Right renal cortex interstitium (tissue), 3 donors: ENCODE results near the gene PPP4C. TPM values are rescaled to one million over a fixed set of nuclear protein-coding genes. Genes with fewer than 3 reads are reported as not detected.
A peak's percentile ranks its signal among the peaks of the same experiment; 100 is the strongest.
"Not testable (repeated sequence)": the region's sequence is repeated elsewhere in the genome, so short reads cannot be mapped to it uniquely, and the experiment has no call there.

Source experiments
- DNase-seq, 3 donors: peaks; one replicate each; pipeline ENCODE4 v3.0.0-alpha.2; 2013; ENCODE audit warnings: low read depth in 3 of 3, low spot score in 2 of 3
- polyA plus RNA-seq, 3 donors: library from polyadenylated mRNA; unstranded; fragments of 120-200 nt; gene quantifications; one replicate each; pipeline ENCODE4 v1.2.1, GENCODE V29; 2013; ENCODE audit not compliant: insufficient read length in 3 of 3

Gene PPP4C
- polyA plus RNA-seq, 3 donors: 80.0 to 95.1 (median 92.9) TPM

DNA sequence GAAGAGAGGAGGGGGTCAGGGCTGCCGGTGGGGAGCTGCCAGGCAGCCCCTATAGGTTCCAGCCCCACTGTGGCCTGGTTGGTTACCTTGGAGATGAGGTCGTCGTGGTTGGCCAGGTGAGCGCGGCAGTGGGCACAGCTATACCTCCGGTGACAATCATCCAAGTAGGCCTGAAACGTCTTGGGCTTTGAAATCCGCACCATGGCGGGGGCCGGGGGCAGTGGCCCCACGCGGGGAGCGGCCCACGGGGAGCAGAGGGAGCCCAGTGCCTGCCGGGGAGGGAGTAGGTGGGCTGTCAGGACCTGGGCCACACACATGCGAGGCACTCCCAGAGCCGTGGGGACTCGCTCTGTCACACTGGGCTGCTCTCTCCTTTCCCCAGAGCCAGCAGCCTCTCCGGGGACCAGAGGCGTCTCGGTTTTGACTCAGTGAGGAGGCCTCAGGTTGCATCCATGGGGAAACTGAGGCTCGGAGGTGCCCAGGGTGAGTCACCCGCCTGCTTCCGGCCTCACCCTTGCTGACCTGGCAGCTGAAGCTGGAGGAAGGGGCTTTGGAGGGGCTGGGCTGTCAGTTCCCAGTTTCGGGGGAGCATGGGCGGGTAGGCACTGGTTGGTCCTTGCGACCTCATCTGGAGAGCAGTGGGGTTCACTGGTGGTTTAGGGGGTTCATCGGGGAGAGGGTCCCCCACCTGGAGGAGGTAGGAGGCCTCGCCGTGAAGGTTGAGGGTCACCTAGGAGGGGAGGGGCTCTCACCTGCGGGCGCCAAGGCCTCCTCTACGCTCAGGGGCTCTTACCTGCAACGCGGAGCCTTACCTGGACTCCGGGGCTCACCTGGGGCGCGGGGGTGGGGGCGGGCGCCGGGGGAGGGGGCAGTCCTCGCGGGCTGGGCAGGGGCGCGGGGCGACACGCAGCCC is 19.6 kb downstream of the PPP4C start:
- no peak for DNase-seq

GRCh38 chr16:30096105-30096861 is 20.5 kb downstream of the PPP4C start, which contains the start of gene YPEL3:
TSS of gene YPEL3 (minus strand) at chr16:30096213. CDS start at chr16:30095482, 731 bp downstream.
- DNase-seq: peak; percentile 56 to 66 (median 64)

DNA sequence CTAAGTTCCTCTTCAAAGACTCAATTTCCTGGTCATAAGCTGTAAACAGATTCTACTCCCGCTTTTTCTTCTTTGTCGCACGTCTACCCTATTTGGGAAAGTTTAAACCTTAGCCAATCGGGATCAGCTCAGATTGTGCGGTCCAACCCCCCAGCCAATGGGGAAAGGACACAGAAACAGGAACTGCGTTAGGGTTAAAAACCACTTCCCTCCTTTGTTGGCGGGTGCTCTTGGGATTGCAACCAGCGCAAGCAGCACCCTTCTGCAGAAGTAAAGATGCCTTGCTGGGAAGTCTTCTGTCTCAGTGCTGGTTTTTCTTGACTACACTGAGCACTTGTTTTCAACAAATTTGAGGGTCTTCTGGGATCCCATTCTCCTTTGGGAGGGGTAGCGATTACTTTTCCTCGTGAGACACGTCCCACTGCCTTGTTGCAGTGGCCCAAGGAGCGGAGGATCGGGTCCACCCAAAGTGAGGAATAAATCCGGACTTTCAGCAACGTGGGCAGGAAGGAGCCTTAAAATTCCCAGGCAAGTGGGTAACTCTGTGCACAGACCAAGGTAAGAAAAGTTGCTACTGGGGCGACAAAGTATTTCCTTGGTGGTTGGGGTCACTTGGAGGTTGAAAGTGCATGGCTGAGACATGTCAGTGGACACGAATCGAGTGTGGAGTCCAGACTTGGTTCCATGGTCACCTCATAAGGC is 21.2 kb downstream of the PPP4C start:
- DNase-seq: no peak

DNA sequence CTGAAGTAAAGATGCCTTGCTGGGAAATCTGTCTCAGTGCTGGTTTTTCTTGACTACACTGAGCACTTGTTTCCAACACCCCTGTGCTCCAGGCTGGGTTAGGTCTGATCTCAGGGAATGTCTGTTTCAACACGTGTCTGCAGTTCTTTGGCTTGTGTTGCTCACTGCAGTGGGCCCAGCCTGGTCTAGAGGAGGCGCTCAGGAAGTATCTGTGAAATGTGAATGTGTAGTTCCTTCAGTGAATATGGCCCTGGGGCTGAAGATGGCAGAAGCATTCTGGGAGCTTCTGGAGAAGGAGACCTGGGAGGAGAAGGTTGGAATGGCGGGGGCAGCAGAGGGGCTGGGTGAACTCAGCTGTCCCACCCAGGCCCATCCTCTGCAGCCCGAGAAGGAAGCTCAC is 28.3 kb downstream of the PPP4C start:
- no peak for DNase-seq

GRCh38 chr16:30104492-30104891 is 28.7 kb downstream of the PPP4C start:
- DNase-seq: no peak

- DNase-seq: no peak
These were observed 32.5 kb downstream of the PPP4C start for GRCh38 chr16:30108059-30108850.

GRCh38 chr16:30110661-30111060 is 34.9 kb downstream of the PPP4C start:
- DNase-seq: no peak

DNA sequence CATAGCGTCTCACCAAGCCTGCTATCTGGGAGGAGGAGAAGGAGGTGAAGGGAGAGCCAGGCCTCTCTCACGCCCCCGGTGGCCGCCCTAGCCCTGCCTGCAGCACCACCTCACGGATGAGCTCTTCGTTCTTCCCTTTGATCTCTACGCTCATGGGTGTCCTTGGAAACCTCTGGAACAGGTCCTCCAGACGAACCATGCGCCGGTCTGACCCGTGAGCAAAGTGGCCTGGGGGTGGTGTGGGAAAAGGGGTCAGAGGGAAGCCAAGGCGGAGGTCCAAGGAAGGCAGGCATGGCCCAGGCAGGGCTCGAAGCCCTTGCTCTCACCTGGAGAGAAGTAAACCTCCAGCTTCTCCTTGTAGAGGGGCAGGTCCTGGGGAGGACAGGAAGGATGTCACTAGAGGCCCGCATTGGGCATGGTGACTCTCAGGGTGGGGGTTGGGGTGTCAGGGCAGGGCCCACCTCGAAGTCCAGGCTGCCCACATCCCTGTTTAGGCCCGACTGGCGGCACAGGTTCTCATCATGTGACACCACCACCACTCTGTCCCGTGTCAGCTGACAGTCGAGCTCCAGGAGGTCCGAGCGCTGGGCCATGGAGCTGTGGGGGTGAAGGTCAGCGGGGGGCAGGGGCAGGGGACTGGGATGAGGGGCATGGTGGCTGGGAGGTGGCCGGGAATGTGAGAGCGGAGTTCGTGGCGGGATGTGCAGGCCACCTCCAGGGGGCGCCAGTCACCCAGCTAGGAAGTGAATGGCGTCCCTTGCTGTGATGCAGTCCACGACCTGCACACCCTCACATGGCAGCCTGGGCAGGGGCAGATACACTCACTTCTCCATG is 36.6 kb downstream of the PPP4C start:
- DNase-seq: no peak

- DNase-seq: no peak
These were observed 37.4 kb downstream of the PPP4C start, which contains the start of gene GDPD3 for GRCh38 chr16:30113031-30113710. TSS of gene GDPD3 (minus strand) at chr16:30113537. CDS start at chr16:30113478, 59 bp downstream.

DNA sequence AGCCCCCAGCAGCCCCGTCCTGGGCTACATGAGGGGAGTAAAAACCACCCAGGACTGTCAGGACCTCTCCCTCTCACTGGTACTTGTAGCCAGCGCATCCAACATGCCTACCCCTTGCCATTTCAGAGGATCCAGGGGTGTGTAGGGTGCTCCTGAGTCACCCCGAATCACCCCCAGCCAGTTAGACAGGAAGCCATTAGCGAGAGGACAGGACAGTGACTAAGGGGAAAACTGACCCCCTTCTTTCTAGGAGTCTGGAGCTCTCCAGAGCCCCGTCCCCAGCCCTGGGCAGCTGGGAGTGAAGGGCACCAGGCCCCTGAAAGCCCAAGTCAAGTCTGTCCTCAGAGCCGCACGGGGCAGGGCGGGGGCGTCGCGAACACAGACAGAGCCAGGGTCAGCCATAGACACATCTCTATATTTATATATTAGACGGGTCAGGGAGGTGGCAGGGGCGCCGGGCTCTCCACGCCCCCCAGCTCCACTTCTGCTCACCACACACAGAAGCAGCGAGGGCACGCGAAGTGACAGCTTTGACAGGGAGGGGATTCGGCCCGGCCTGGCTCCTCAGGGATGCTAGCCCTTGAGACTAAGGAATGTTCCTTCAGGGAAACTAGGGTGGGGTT is 38.0 kb downstream of the PPP4C start:
- no peak for DNase-seq

- no peak for DNase-seq
These were observed 38.6 kb downstream of the PPP4C start for GRCh38 chr16:30114411-30114810.

DNA sequence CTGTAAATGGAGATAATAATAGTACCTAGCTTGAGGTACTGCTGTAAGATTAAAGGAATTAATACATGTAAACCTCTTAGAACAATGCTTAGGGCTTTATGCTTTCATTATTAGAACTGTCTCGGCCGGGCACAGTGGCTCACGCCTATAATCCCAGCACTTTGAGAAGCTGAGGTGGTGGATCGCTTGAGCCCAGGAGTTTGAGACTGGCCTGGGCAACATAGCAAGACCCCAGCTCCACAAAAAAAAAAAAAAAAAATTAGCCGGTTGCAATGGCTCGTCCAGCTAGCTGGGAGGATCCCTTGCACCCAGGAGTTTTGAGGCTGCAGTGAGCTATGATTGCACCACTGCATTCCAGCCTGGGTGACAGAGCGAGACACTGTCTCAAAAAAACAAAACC is 39.0 kb downstream of the PPP4C start:
- DNase-seq: not testable (repeated sequence)

DNA sequence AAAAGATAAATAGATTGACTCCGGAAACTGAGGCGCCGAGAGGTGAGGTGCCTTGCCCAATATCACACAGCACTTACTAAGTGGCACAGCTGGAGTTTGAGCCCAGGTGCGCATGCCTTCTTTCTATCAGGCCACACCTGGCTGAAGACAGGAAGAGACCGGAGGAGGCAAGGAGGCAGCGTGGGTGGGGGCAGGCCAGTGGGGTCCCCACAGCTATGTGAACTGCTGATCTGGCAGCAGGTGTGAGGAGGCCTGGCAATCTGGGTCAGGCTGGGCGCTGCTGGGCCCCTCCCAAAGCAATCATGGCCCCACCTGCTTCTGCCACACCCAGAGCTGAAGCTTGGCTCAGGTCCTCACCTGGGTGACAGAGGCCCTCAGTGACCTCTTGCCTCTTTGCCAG is 39.4 kb downstream of the PPP4C start:
- no peak for DNase-seq

GRCh38 chr16:30116291-30117207 is 40.8 kb downstream of the PPP4C start:
- no peak for DNase-seq

- DNase-seq: no peak
These were observed 42.0 kb downstream of the PPP4C start for GRCh38 chr16:30117768-30118167.

DNA sequence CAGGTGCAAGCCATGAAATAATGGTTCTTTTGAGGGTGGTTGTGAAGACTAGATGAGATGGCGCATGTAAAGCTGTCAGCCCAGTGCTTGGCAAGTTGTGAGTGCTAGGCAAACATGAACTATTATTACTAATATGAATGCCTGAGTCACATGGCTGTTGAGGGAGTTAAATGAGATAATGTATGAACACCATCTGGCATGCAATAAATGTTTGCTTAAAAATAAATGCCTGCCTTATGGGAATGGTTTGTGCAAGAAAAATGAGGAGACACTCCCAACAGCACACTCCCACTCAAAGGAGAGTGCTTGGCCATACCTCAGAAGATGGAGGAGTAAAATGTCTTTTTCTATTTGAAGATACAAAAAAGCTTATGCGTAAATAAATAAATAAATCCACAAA is 43.6 kb downstream of the PPP4C start:
- no peak for DNase-seq
